ENCODE data around the gene TMEM255B.
"Not testable (repeated sequence)": the region's sequence is repeated elsewhere in the genome, so short reads cannot be mapped to it uniquely, and the experiment has no call there.

DNA sequence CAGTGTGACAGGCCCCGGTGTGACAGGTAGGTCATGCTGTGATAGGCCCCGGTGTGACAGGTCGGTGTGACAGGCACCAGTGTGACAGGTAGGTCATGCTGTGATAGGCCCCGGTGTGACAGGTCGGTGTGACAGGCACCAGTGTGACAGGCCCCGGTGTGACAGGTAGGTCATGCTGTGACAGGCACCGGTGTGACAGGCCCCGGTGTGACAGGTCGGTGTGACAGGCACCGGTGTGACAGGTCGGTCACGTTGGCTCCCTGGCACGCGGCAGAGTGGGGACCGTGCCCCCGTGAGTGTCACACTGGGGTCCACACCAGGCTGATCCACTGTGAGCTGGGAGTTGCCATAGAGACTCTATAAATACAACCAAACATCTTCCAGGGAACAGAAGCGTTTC is 75.0 kb downstream of the TMEM255B start:
- TF ChIP-seq, protein P1, sequence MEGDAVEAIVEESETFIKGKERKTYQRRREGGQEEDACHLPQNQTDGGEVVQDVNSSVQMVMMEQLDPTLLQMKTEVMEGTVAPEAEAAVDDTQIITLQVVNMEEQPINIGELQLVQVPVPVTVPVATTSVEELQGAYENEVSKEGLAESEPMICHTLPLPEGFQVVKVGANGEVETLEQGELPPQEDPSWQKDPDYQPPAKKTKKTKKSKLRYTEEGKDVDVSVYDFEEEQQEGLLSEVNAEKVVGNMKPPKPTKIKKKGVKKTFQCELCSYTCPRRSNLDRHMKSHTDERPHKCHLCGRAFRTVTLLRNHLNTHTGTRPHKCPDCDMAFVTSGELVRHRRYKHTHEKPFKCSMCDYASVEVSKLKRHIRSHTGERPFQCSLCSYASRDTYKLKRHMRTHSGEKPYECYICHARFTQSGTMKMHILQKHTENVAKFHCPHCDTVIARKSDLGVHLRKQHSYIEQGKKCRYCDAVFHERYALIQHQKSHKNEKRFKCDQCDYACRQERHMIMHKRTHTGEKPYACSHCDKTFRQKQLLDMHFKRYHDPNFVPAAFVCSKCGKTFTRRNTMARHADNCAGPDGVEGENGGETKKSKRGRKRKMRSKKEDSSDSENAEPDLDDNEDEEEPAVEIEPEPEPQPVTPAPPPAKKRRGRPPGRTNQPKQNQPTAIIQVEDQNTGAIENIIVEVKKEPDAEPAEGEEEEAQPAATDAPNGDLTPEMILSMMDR (IDR thresholded peaks at IDR 0.05 in 2 of 3, conservative IDR thresholded peaks at IDR 0.05 in 1 of 3; ENCODE audit: borderline replicate concordance in 1 of 3, insufficient read depth in 1 of 3, low read depth in 2 of 3, low read length in 2 of 3): not testable (repeated sequence)
- not testable (repeated sequence) for TF ChIP-seq EZH2 (IDR thresholded peaks at IDR 0.05); ZBTB33 (IDR thresholded peaks at IDR 0.05; ENCODE audit: extremely low read depth, insufficient replicate concordance, low read length); RAD21 (IDR thresholded peaks at IDR 0.05; ENCODE audit: low read depth); ZNF274 (IDR thresholded peaks at IDR 0.05; ENCODE audit: low read depth, low read length); SIN3A (IDR thresholded peaks at IDR 0.05; ENCODE audit: low read depth); YY1 (IDR thresholded peaks at IDR 0.05; ENCODE audit: extremely low read depth, insufficient replicate concordance, low read depth, low read length); MAX (IDR thresholded peaks at IDR 0.05); POLR2A (IDR thresholded peaks at IDR 0.05; ENCODE audit: borderline replicate concordance, extremely low read depth, insufficient read depth, insufficient read length); POLR2AphosphoS5 (IDR thresholded peaks at IDR 0.05; ENCODE audit: low read depth, low read length); JUND (IDR thresholded peaks at IDR 0.05)
